Measurements from ENCODE around the gene MED29. TPM values are rescaled to one million over a fixed set of nuclear protein-coding genes. Genes with fewer than 3 reads are reported as not detected.

MED29 gene
- total RNA-seq, 6 experiments from 2014 or later: 19.4 to 38.1 (median 24.1) TPM

DNA sequence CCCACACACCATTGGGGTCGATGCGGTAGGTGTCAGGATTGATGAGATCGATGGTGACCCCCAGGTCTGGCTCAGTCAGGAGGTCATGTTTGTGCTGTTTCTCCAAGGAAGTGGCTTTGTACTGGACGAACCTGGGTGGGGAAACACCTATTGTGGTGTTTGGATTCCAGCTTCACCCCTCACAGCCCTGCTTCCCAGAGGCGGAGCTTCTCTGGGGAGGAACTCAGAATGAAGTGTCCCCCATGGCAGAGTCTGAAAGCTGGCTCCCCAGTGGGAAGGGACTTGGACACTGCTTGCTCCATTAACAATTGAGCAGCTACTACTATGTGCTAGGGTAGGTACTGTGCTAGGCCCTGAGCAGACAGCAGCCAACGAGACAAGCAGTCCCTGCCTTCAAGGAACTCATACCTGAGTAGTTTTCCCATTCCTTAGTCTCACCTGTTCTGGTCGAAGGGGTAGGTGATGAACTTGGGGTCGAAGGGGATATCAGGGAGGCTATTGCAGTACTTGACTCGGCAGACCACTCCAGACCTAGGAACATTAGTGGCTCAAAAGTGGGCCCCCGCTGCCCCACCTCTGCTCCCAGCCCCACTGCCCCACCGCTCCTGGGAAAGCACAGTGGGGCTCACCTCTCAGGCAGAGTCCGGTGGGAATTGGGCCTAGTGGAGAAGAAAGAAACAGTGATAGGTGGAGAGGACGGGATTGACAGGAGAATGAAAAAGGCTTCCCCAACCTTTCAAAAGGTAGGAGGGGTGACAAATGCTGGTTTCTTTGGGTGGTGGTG, 1.4 kb upstream of the MED29 start:
- no peak for ATAC-seq
- WGBS (ENCODE audit: insufficient coverage, low coverage, low lambda C conversion rate, missing lambda C conversion rate): 59% methylated on average over 7 of the region's 13 CpGs
- DNase-seq: no peak
- no peak for TF ChIP-seq POLR2A (IDR thresholded peaks at IDR 0.05)
- TF ChIP-seq, protein P1, sequence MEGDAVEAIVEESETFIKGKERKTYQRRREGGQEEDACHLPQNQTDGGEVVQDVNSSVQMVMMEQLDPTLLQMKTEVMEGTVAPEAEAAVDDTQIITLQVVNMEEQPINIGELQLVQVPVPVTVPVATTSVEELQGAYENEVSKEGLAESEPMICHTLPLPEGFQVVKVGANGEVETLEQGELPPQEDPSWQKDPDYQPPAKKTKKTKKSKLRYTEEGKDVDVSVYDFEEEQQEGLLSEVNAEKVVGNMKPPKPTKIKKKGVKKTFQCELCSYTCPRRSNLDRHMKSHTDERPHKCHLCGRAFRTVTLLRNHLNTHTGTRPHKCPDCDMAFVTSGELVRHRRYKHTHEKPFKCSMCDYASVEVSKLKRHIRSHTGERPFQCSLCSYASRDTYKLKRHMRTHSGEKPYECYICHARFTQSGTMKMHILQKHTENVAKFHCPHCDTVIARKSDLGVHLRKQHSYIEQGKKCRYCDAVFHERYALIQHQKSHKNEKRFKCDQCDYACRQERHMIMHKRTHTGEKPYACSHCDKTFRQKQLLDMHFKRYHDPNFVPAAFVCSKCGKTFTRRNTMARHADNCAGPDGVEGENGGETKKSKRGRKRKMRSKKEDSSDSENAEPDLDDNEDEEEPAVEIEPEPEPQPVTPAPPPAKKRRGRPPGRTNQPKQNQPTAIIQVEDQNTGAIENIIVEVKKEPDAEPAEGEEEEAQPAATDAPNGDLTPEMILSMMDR (IDR thresholded peaks at IDR 0.05): no peak
- Histone ChIP-seq H3K27ac (peak overlapping the region in 2 of 3 donors; percentile 92 to 98), H3K27me3 (no peaks in the 10 kb centered on the region), H3K9me3 (no peaks in the 10 kb centered on the region), H3K36me3 (peaks cover 0 to 46% (median 9%) of the 10 kb centered on the region in 4 donors), H3K4me1 (peaks cover 0 to 18% (median 11%) of the 10 kb centered on the region in 4 donors), H3K4me3 (peak overlapping the region; percentile 82 to 95 (median 88))
- intact Hi-C loops (cut with DNase I): no loop called here

DNA sequence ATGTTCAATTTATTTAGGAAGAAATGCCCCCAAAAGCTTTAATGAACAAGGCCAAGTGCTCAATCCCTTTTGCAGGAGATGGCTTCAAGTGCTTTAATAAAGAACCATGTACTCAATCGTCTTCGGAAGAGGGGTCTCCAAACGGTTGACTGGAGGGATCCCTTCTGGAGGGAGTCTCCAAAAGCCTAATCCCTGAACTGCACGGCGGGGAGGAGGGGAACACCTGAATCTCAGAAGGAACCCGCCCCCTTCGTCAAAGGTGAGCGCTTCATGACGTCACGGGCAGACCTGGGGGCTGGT, 777 bp upstream of the MED29 start:
- DNase-seq: no peak
- 0% methylated on average over 3 of the region's 10 CpGs for WGBS (ENCODE audit: insufficient coverage, low coverage, low lambda C conversion rate, missing lambda C conversion rate)
- H3K27me3 ChIP-seq: no peaks in the 10 kb centered on the region
- H3K27ac ChIP-seq: peak overlapping the region; percentile 92 to 98 (median 98)
- TF ChIP-seq, protein P1 (IDR thresholded peaks at IDR 0.05): no peak
- TF ChIP-seq POLR2A (IDR thresholded peaks at IDR 0.05): no peak
- H3K4me3 ChIP-seq: peak overlapping the region; percentile 82 to 95 (median 88)
- peaks cover 0 to 46% (median 9%) of the 10 kb centered on the region in 4 donors for H3K36me3 ChIP-seq
- ATAC-seq: no peak
- intact Hi-C loops (cut with DNase I): no loop called here
- H3K9me3 ChIP-seq: no peaks in the 10 kb centered on the region
- H3K4me1 ChIP-seq: peaks cover 0 to 18% (median 11%) of the 10 kb centered on the region in 4 donors

DNA sequence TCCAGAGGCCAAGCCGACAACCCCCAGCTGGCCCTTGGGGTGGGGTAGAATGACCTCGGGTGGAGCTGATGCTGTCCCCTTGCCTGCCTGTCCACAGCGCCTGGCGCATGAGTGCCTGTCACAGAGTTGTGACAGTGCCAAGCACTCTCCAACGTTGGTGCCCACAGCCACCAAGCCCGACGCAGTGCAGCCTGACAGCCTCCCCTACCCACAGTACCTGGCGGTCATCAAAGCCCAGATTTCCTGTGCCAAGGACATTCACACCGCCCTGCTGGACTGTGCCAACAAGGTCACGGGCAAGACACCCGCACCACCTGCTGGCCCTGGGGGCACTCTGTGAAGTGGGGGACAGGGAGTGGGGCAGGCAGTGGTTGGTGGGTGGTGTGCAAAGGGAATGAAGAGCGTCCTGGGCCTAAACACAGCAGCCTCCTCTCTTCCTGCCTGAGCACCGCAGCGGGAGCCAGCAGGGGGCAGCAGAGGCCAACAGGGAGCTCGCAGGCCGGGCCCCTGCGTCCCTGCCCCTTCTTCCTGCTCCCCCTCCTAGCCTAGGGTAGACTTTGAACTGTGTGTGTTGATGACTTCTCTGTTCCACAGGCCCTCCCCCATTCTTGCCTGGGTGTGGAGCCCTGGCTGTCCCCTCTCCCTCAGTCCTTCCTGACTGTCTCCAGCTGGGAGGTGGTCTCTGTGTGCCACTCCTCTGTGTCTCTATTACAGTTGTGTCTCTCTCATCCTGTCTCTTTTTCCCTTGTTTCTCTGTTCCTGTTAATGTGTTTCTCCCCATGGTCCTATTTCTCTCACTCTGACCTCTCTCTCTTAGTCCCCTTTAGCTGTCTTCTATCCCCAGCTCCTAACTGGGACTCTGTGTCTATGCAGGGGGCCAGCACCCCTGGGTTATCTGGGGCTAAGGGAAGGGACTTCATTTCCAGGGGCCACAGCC, 6.5 kb downstream of the MED29 start:
- Histone ChIP-seq H3K27me3 (no peaks in the 10 kb centered on the region), H3K9me3 (no peaks in the 10 kb centered on the region), H3K27ac (peak overlapping the region; percentile 95 to 99 (median 96)), H3K36me3 (peaks cover 0 to 11% (median 0%) of the 10 kb centered on the region in 4 donors), H3K4me1 (peaks cover 0 to 59% (median 25%) of the 10 kb centered on the region in 4 donors), H3K4me3 (peak overlapping the region in 2 of 3 donors; percentile 1 to 12)
- whole genome bisulfite sequencing (ENCODE audit: insufficient coverage, low coverage, low lambda C conversion rate, missing lambda C conversion rate): 5% methylated on average over 5 of the region's 17 CpGs
- peak; percentile 78 for TF ChIP-seq POLR2A (IDR thresholded peaks at IDR 0.05)
- TF ChIP-seq, protein P1 (IDR thresholded peaks at IDR 0.05): peak; percentile 98 to 99 (median 99)
- intact Hi-C loops (cut with DNase I): no loop called here
- ATAC-seq (peak; percentile 66 to 82 (median 74)), DNase-seq (peak; percentile 94 to 96 (median 95))

DNA sequence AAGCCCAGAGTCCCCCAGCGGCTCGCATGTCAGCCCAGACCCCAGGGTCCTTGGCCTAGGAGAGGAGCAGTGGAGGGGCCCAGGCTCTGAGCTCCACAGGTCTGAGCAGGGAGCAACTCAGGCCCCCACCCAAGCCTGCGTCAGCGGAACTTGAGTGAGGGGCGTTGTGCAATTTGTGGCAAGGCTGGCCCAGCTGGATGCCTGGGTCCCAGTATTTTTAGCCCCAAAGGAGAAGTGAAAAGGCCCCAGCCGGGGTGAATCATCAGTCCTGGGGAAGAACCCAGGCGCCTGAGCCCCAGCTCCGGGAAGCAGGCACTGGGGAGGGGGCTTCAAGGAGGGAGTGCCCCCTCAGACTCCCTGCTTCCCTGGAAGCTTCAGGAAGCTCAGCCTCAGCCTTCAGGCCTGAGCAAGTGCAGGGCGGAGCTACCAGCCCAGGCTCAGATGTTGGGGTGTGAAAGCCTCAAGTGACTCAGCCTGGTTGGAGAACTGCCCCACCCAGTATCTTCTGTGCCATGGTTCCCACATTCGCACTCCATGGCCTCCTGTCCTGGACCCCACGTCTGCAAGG, 7.2 kb downstream of the MED29 start:
- Histone ChIP-seq H3K27ac (peak overlapping the region; percentile 95 to 99 (median 96)), H3K9me3 (no peaks in the 10 kb centered on the region), H3K4me1 (peaks cover 0 to 60% (median 25%) of the 10 kb centered on the region in 4 donors), H3K4me3 (peak overlapping the region in 2 of 3 donors; percentile 1 to 6), H3K27me3 (no peaks in the 10 kb centered on the region), H3K36me3 (peaks cover 0 to 9% (median 0%) of the 10 kb centered on the region in 4 donors)
- intact Hi-C loops (cut with DNase I): no loop called here
- 26% methylated on average over 4 of the region's 11 CpGs for WGBS (ENCODE audit: insufficient coverage, low coverage, low lambda C conversion rate, missing lambda C conversion rate)
- ATAC-seq: peak; percentile 1 to 4 (median 1)
- peak; percentile 1 for TF ChIP-seq POLR2A (IDR thresholded peaks at IDR 0.05)
- TF ChIP-seq, protein P1 (IDR thresholded peaks at IDR 0.05): no peak
- peak; percentile 80 to 88 (median 80) for DNase-seq
